ENCODE data around the gene GIT1.

- TF ChIP-seq SP1 (IDR thresholded peaks at IDR 0.05) (no peak), TARDBP (IDR thresholded peaks at IDR 0.05) (no peak)
- TF ChIP-seq, protein P1, sequence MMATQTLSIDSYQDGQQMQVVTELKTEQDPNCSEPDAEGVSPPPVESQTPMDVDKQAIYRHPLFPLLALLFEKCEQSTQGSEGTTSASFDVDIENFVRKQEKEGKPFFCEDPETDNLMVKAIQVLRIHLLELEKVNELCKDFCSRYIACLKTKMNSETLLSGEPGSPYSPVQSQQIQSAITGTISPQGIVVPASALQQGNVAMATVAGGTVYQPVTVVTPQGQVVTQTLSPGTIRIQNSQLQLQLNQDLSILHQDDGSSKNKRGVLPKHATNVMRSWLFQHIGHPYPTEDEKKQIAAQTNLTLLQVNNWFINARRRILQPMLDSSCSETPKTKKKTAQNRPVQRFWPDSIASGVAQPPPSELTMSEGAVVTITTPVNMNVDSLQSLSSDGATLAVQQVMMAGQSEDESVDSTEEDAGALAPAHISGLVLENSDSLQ (IDR thresholded peaks at IDR 0.05), result no peak
Observed at GRCh38 chr17:29563816-29564215, 25.6 kb downstream of the GIT1 start.

Measured in HEK293T (cell line).